HepG2 (cell line): ENCODE data around the gene C1QTNF1. TPM values are rescaled to one million over a fixed set of nuclear protein-coding genes. Genes with fewer than 3 reads are reported as not detected.
A peak's percentile ranks its signal among the peaks of the same experiment; 100 is the strongest.

Experiments
- CEBPZ ChIP-seq: IDR thresholded peaks from 2 replicates; pipeline ENCODE4 v1.6.1; 2012; ENCODE audit warnings: low read length, improper control_type of control experiment
- CENPT ChIP-seq: sonication (generic); formaldehyde crosslinking; IDR thresholded peaks from 2 replicates; pipeline ENCODE4 v1.8.0; 2022; ENCODE audit warnings: low read depth, mild to moderate bottlenecking, moderate library complexity, missing genetic modification reagents
- EEA1 ChIP-seq: sonication (generic); formaldehyde crosslinking; IDR thresholded peaks from 2 replicates; pipeline ENCODE4 v1.5.1; 2020; ENCODE audit warnings: mild to moderate bottlenecking, missing genetic modification reagents, borderline replicate concordance
- KLF12 ChIP-seq: sonication (generic); formaldehyde crosslinking; IDR thresholded peaks from 2 replicates; pipeline ENCODE4 v1.4.0; 2020; ENCODE audit warnings: missing genetic modification reagents, borderline replicate concordance
- MED8 ChIP-seq: sonication (generic); formaldehyde crosslinking; IDR thresholded peaks from 2 replicates; pipeline ENCODE4 v1.8.1; 2023; ENCODE audit warnings: mild to moderate bottlenecking, missing genetic modification reagents; ENCODE audit not compliant: insufficient replicate concordance
- MXI1 ChIP-seq: IDR thresholded peaks from 3 replicates; pipeline ENCODE4 v1.6.1; 2012; ENCODE audit warnings: low read depth, low read length, inconsistent platforms, borderline replicate concordance
- NFKBIZ ChIP-seq: IDR thresholded peaks from 2 replicates; pipeline ENCODE4 v1.6.1; 2018; ENCODE audit warnings: missing genetic modification reagents, missing compliant biosample characterization
- NRL ChIP-seq: sonication (generic); formaldehyde crosslinking; IDR thresholded peaks from 2 replicates; pipeline ENCODE4 v1.5.0; 2020; ENCODE audit warnings: missing genetic modification reagents, mild to moderate bottlenecking, moderate library complexity, borderline replicate concordance
- RELA ChIP-seq: sonication (generic); formaldehyde crosslinking; IDR thresholded peaks from 2 replicates; pipeline ENCODE4 v1.4.0; 2020; ENCODE audit warnings: missing genetic modification reagents
- RXRA ChIP-seq: sonication (generic); formaldehyde crosslinking; IDR thresholded peaks from 2 replicates; pipeline ENCODE4 v1.5.1; 2020; ENCODE audit warnings: missing genetic modification reagents
- SIN3A ChIP-seq: IDR thresholded peaks from 2 replicates; pipeline ENCODE4 v1.6.1; 2011; ENCODE audit warnings: low read depth, mild to moderate bottlenecking, control low read depth, low read length, borderline replicate concordance
- ZHX1 ChIP-seq: sonication (generic); formaldehyde crosslinking; IDR thresholded peaks from 2 replicates; pipeline ENCODE4 v1.8.1; 2022; ENCODE audit warnings: low read depth, mild to moderate bottlenecking, missing genetic modification reagents
- ZMYM3 ChIP-seq: sonication (generic); formaldehyde crosslinking; IDR thresholded peaks from 2 replicates; pipeline ENCODE4 v1.5.1; 2020; ENCODE audit warnings: mild to moderate bottlenecking, missing genetic modification reagents
- ZNF10 ChIP-seq: sonication (generic); formaldehyde crosslinking; IDR thresholded peaks from 2 replicates; pipeline ENCODE4 v1.4.0; 2020; ENCODE audit warnings: mild to moderate bottlenecking, low read depth, missing genetic modification reagents, borderline replicate concordance
- ZNF205 ChIP-seq: IDR thresholded peaks from 2 replicates; pipeline ENCODE4 v1.6.1; 2018; ENCODE audit warnings: missing biosample characterization, missing genetic modification reagents
- ZNF232 ChIP-seq: sonication (generic); formaldehyde crosslinking; IDR thresholded peaks from 2 replicates; pipeline ENCODE4 v1.4.0; 2020; ENCODE audit warnings: missing genetic modification reagents, borderline replicate concordance
- ZNF572 ChIP-seq: sonication (generic); formaldehyde crosslinking; IDR thresholded peaks from 2 replicates; pipeline ENCODE4 v1.5.1; 2020; ENCODE audit warnings: mild to moderate bottlenecking, missing genetic modification reagents
- ZNF766 ChIP-seq: sonication (generic); formaldehyde crosslinking; IDR thresholded peaks from 2 replicates; pipeline ENCODE4 v1.5.0; 2020; ENCODE audit warnings: missing genetic modification reagents, borderline replicate concordance
- ZSCAN12 ChIP-seq: sonication (generic); formaldehyde crosslinking; IDR thresholded peaks from 2 replicates; pipeline ENCODE4 v1.9.0; 2021; ENCODE audit warnings: mild to moderate bottlenecking, missing genetic modification reagents
- polyA plus RNA-seq, 8 experiments: library from polyadenylated mRNA; depleted of rRNA in 3 of 8; stranded (reverse) in 7 of 8; unstranded in 1 of 8; fragments of >200 nt; fragmentation: Illumina TruSeq in 4 of 8; extraction: Trizol in 4 of 8; gene quantifications; 2 replicates each; pipeline versions ENCODE4 v1.2.1 to v1.2.3, GENCODE V29; 2011 to 2016; ENCODE audit warnings: low read depth in 4 of 8, missing spikeins in 1 of 8, mixed read lengths in 1 of 8; ENCODE audit not compliant: insufficient read depth in 1 of 8
- total RNA-seq, 5 experiments: library from RNA; depleted of rRNA; stranded (reverse); fragments of >200 nt; fragmentation: Illumina TruSeq; extraction: Trizol; gene quantifications; 2 replicates each; pipeline ENCODE4 v1.2.3, GENCODE V29; 2016; ENCODE audit warnings: low read depth in 1 of 5
- TF ChIP-seq, protein P1 (sequence below): sonication (generic); formaldehyde crosslinking; IDR thresholded peaks from 2 replicates; pipeline ENCODE4 v1.4.0; 2020; ENCODE audit warnings: missing genetic modification reagents, borderline replicate concordance

C1QTNF1 gene
- total and polyA plus RNA-seq, 2 of the 13 experiments (the other 11 are each of a cell fraction or from before 2014, with no cell fraction given): 0.18 to 0.86 TPM

DNA sequence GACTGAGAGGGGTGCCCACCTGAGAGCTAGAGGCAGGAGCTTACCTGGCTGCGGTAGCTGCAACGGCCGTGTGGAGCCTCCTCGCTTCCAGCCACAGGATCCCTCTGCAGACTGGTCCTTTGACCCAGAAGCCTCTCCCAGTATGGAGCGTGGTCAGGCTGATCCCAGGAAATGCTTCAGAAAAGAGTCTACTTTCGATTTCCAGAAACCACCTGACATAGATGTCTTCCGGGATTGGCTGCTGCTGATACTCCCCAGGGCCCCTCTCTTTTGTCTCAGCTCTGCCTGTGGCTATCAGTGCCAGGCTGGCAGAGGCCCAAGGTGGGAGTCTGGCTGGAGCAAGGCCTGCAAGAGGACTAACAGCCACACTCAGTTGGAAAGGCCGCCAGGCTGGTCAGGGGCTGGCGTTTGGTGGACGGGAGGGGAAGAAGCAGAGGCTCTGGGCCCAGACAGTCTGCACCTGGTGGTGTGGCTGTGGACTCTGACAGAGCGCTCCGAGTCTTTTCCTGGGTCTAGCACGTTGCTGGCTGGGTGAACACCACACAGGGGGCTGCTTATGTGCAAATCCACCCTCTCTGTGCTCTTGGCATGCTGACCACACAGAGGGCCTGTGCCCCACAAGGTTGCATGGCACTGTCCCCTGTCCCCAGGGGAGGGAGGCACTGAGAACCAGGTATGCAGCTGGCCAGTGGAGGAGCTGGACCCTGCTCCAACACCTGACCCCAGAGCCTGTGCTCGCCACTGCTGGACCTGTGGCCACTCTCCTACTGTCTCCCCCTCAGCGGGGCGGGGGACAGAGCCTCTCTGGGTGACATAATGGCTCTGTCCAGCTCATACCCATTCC is 44.0 kb upstream of the C1QTNF1 start, which contains the start of gene LGALS3BP (continued):
- 0 out of 2 replicates have a peak, but pooled peaks have one; percentile 8 for TF ChIP-seq ZMYM3 (CRISPR knock-in tag)
- TF ChIP-seq SIN3A: peak; percentile 80; the same call in 1 of the 2 replicates
- peak; percentile 46; the same call in 1 of the 2 replicates for TF ChIP-seq KLF12 (CRISPR knock-in tag)
- TF ChIP-seq RELA (CRISPR knock-in tag): 0 out of 2 replicates have a peak, but pooled peaks have one; percentile 36
- TF ChIP-seq EEA1 (CRISPR knock-in tag): no peak
- TF ChIP-seq MED8: peak; percentile 13
- TF ChIP-seq MXI1: peak; percentile 85; the same call in 1 of the 3 replicates
- no peak for TF ChIP-seq ZHX1
- TF ChIP-seq RXRA (CRISPR knock-in tag): peak; percentile 54
- no peak; the same call in 1 of the 2 replicates for TF ChIP-seq NFKBIZ (CRISPR knock-in tag)
- peak; percentile 80; the same call in 1 of the 2 replicates for TF ChIP-seq ZNF205 (CRISPR knock-in tag)
- TF ChIP-seq, protein P1, sequence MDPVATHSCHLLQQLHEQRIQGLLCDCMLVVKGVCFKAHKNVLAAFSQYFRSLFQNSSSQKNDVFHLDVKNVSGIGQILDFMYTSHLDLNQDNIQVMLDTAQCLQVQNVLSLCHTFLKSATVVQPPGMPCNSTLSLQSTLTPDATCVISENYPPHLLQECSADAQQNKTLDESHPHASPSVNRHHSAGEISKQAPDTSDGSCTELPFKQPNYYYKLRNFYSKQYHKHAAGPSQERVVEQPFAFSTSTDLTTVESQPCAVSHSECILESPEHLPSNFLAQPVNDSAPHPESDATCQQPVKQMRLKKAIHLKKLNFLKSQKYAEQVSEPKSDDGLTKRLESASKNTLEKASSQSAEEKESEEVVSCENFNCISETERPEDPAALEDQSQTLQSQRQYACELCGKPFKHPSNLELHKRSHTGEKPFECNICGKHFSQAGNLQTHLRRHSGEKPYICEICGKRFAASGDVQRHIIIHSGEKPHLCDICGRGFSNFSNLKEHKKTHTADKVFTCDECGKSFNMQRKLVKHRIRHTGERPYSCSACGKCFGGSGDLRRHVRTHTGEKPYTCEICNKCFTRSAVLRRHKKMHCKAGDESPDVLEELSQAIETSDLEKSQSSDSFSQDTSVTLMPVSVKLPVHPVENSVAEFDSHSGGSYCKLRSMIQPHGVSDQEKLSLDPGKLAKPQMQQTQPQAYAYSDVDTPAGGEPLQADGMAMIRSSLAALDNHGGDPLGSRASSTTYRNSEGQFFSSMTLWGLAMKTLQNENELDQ (CRISPR knock-in tag): 0 out of 2 replicates have a peak, but pooled peaks have one; percentile 47
- peak; percentile 31; the same call in 1 of the 2 replicates for TF ChIP-seq ZNF766 (CRISPR knock-in tag)
- TF ChIP-seq CENPT (CRISPR knock-in tag): 0 out of 2 replicates have a peak, but pooled peaks have one; percentile 20
- TF ChIP-seq ZSCAN12 (CRISPR knock-in tag): no peak
- no peak for TF ChIP-seq CEBPZ
- peak; percentile 77; the same call in 1 of the 2 replicates for TF ChIP-seq NRL (CRISPR knock-in tag)
- no peak for TF ChIP-seq ZNF10 (CRISPR knock-in tag)
- TF ChIP-seq ZNF572 (CRISPR knock-in tag): no peak
- TF ChIP-seq ZNF232 (CRISPR knock-in tag): peak; percentile 76
